Astrocyte of the cerebellum (primary cell): Measurements from ENCODE around the gene RAP1B.

Experiments
- DNase-seq: peaks from one replicate; pipeline ENCODE4 v3.0.0-alpha.2; 2011; ENCODE audit warnings: low read depth
- H3K4me3 ChIP-seq: 2 replicates; pipeline ENCODE4 v1.5.1; 2011; ENCODE audit warnings: mild to moderate bottlenecking, low read depth, low read length, moderate library complexity
- CTCF ChIP-seq: IDR thresholded peaks from 2 replicates; pipeline ENCODE4 v1.5.1; 2012; ENCODE audit warnings: low read length, low read depth, moderate library complexity, mild to moderate bottlenecking; ENCODE audit errors: missing control alignments
- in situ Hi-C: cut with HindIII; loops from 2 replicates; pipeline ENCODE4 v1.10.0; 2017; ENCODE audit warnings: low sequenced_read_pairs

RAP1B gene

GRCh38 chr12:68621472-68622081 is 10.9 kb downstream of the RAP1B start:
- DNase-seq, result no peak
- TF ChIP-seq CTCF, result no peak
- in situ Hi-C loops, result no loop called here
- H3K4me3 ChIP-seq, result no peak overlapping the region

GRCh38 chr12:68622250-68622649 is 11.6 kb downstream of the RAP1B start:
- in situ Hi-C loops, result no loop called here
- TF ChIP-seq CTCF, result no peak
- H3K4me3 ChIP-seq, result no peak overlapping the region
- DNase-seq, result no peak

- no peak for DNase-seq
- no peak overlapping the region for H3K4me3 ChIP-seq
- in situ Hi-C loops, result no loop called here
- no peak for TF ChIP-seq CTCF
Measured at GRCh38 chr12:68623059-68623458, 12.4 kb downstream of the RAP1B start.

GRCh38 chr12:68623984-68624383 is 13.3 kb downstream of the RAP1B start:
- DNase-seq, result no peak
- no peak for TF ChIP-seq CTCF
- H3K4me3 ChIP-seq, result no peak overlapping the region
- in situ Hi-C loops, result no loop called here

- no peak overlapping the region for H3K4me3 ChIP-seq
- DNase-seq, result no peak
- no peak for TF ChIP-seq CTCF
- in situ Hi-C loops, result no loop called here
Measured at GRCh38 chr12:68624933-68625332, 14.2 kb downstream of the RAP1B start.

- TF ChIP-seq CTCF, result no peak
- in situ Hi-C loops, result no loop called here
- no peak for DNase-seq
- H3K4me3 ChIP-seq, result no peak overlapping the region
Measured at GRCh38 chr12:68627673-68628319, 17.1 kb downstream of the RAP1B start.
